ENCODE data around the gene RASSF7. TPM values are rescaled to one million over a fixed set of nuclear protein-coding genes. Genes with fewer than 3 reads are reported as not detected.

Gene RASSF7
- total and polyA plus RNA-seq, 10 of the 15 experiments (the other 5 are each of a cell fraction or from before 2014, with no cell fraction given) = 0.39 to 29.7 (median 13.2) TPM

GRCh38 chr11:611001-611996 lies 50.5 kb downstream of the RASSF7 start:
- intact Hi-C loops (cut with micrococcal nuclease; ENCODE audit: unreplicated experiment) = no loop called here
- no peak for FAIRE-seq
- H3K4me2 ChIP-seq (ENCODE audit: control insufficient read depth, insufficient read depth) = no peak overlapping the region
- H3K9ac ChIP-seq (ENCODE audit: control insufficient read depth, insufficient read depth, low read length) = no peak overlapping the region
- no peaks in the 10 kb centered on the region for H3K9me3 ChIP-seq (replicated peaks; ENCODE audit: control insufficient read depth, insufficient read depth, low read length)
- peaks cover 26% of the 10 kb centered on the region for H3K79me2 ChIP-seq (ENCODE audit: control insufficient read depth, insufficient read depth, low read length)
- H4K20me1 ChIP-seq (ENCODE audit: control insufficient read depth, insufficient read depth) = peaks cover 11% of the 10 kb centered on the region
- in situ Hi-C loops (cut with MboI) = no loop called here
- peaks cover 10% of the 10 kb centered on the region for H3K4me1 ChIP-seq (ENCODE audit: control insufficient read depth, insufficient read depth, low read length)
- no peak for DNase-seq (ENCODE audit: low read depth, low spot score)
- BruUV-seq (replicated peaks) = no TSS peak
- no peak overlapping the region for H3K27ac ChIP-seq (ENCODE audit: control insufficient read depth, insufficient read depth)
- no peak overlapping the region for H3K4me3 ChIP-seq
- no peak overlapping the region for H2AFZ ChIP-seq (ENCODE audit: control insufficient read depth, low read depth, low read length)
- ChIA-PET POLR2A (interaction anchor here (0.5 kb wide), 1 partner anchor 107 kb away, joined by 4 read pairs; no protein-coding TSS in a partner anchor), RAD21 (ENCODE audit: unreplicated experiment) (no interaction called here), CTCF (interaction anchor here (1.1 kb wide), 1 partner anchor 57 kb away, joined by 3 read pairs; no protein-coding TSS in a partner anchor), SMC1A (ENCODE audit: uncharacterized antibody, unreplicated experiment) (no interaction called here)
- 96% methylated on average over 46 of the region's 49 CpGs for WGBS (ENCODE audit: insufficient coverage, insufficient replicate concordance, low lambda C conversion rate, missing lambda C conversion rate)
- peaks cover 16 to 59% of the 10 kb centered on the region in 2 experiments; a peak in 3 of 4 replicates for H3K36me3 ChIP-seq (ENCODE audit: control insufficient read depth in 2 of 2, insufficient read depth in 2 of 2, low read length in 1 of 2)
- no peaks in the 10 kb centered on the region for H3K27me3 ChIP-seq (replicated peaks in 1 of 2; ENCODE audit: control insufficient read depth in 2 of 2, insufficient read depth in 2 of 2, low read length in 1 of 2)
- no peak for ATAC-seq
- peak; percentile 83 for TF ChIP-seq POLR2A (IDR thresholded peaks at IDR 0.05; ENCODE audit: low read depth, low read length)
- TF ChIP-seq POU2F2 (IDR thresholded peaks at IDR 0.05; ENCODE audit: borderline replicate concordance, low read depth, low read length) = peak; percentile 9; the same call in 1 of the 3 replicates
- TF ChIP-seq ATF2 (IDR thresholded peaks at IDR 0.05; ENCODE audit: low read length) = peak; percentile 47
- TF ChIP-seq, protein P1, sequence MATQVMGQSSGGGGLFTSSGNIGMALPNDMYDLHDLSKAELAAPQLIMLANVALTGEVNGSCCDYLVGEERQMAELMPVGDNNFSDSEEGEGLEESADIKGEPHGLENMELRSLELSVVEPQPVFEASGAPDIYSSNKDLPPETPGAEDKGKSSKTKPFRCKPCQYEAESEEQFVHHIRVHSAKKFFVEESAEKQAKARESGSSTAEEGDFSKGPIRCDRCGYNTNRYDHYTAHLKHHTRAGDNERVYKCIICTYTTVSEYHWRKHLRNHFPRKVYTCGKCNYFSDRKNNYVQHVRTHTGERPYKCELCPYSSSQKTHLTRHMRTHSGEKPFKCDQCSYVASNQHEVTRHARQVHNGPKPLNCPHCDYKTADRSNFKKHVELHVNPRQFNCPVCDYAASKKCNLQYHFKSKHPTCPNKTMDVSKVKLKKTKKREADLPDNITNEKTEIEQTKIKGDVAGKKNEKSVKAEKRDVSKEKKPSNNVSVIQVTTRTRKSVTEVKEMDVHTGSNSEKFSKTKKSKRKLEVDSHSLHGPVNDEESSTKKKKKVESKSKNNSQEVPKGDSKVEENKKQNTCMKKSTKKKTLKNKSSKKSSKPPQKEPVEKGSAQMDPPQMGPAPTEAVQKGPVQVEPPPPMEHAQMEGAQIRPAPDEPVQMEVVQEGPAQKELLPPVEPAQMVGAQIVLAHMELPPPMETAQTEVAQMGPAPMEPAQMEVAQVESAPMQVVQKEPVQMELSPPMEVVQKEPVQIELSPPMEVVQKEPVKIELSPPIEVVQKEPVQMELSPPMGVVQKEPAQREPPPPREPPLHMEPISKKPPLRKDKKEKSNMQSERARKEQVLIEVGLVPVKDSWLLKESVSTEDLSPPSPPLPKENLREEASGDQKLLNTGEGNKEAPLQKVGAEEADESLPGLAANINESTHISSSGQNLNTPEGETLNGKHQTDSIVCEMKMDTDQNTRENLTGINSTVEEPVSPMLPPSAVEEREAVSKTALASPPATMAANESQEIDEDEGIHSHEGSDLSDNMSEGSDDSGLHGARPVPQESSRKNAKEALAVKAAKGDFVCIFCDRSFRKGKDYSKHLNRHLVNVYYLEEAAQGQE (IDR thresholded peaks at IDR 0.05; ENCODE audit: low read depth, low read length) = no peak
- TF ChIP-seq PAX8 (IDR thresholded peaks at IDR 0.05) = no peak
- TF ChIP-seq, protein P2, sequence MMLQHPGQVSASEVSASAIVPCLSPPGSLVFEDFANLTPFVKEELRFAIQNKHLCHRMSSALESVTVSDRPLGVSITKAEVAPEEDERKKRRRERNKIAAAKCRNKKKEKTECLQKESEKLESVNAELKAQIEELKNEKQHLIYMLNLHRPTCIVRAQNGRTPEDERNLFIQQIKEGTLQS (IDR thresholded peaks at IDR 0.05; ENCODE audit: borderline replicate concordance, extremely low read depth, low read depth, low read length) = no peak
- TF ChIP-seq BCL3 (IDR thresholded peaks at IDR 0.05; ENCODE audit: borderline replicate concordance, insufficient read depth, low read depth, low read length, poor library complexity, severe bottlenecking) = peak; percentile 13
- TF ChIP-seq EZH2 (IDR thresholded peaks at IDR 0.05; ENCODE audit: borderline replicate concordance, control insufficient read depth, low read depth, low read length) = no peak
- TF ChIP-seq STAT1 (conservative IDR thresholded peaks at IDR 0.05) = no peak
- no peak for TF ChIP-seq WRNIP1 (IDR thresholded peaks at IDR 0.05; ENCODE audit: borderline replicate concordance, low read depth, low read length)
- no peak for TF ChIP-seq CEBPB (IDR thresholded peaks at IDR 0.05; ENCODE audit: borderline replicate concordance in 1 of 2, low read depth in 2 of 2, low read length in 2 of 2)
- no peak for TF ChIP-seq MTA2 (IDR thresholded peaks at IDR 0.05; ENCODE audit: low read depth)
- no peak for TF ChIP-seq SMC3 (IDR thresholded peaks at IDR 0.05; ENCODE audit: borderline replicate concordance, low read length)
- no peak for TF ChIP-seq CBX5 (IDR thresholded peaks at IDR 0.05; ENCODE audit: low read depth)
- TF ChIP-seq ZZZ3 (IDR thresholded peaks at IDR 0.05; ENCODE audit: control insufficient read depth, insufficient read length, low read depth) = no peak
- peak; percentile 63 for TF ChIP-seq POLR2AphosphoS5 (IDR thresholded peaks at IDR 0.05; ENCODE audit: low read length)

Measured in GM12878 (cell line).